Liver (tissue), 9 donors: ENCODE measurements around the gene TEX53. TPM values are rescaled to one million over a fixed set of nuclear protein-coding genes. Genes with fewer than 3 reads are reported as not detected.

Experiments
- DNase-seq: peaks from one replicate; pipeline ENCODE4 v3.0.0-alpha.2; 2017; ENCODE audit warnings: low spot score
- H3K27ac ChIP-seq, 2 donors: one replicate each; pipeline ENCODE4 v1.7.0; 2013; ENCODE audit warnings: inconsistent platforms in 2 of 2, low read length in 2 of 2, control low read depth in 1 of 2, low read depth in 1 of 2, mild to moderate bottlenecking in 1 of 2
- H3K27me3 ChIP-seq, 4 donors: one replicate each; pipeline versions ENCODE4 v1.6.1 to v1.7.0; 2013; ENCODE audit warnings: low read length in 3 of 4, inconsistent platforms in 1 of 4, mild to moderate bottlenecking in 1 of 4, moderate library complexity in 1 of 4; ENCODE audit not compliant: control insufficient read depth in 4 of 4, insufficient read depth in 4 of 4
- H3K36me3 ChIP-seq, 4 donors: one replicate each; pipeline versions ENCODE4 v1.6.1 to v1.7.0; 2013; ENCODE audit warnings: low read length in 3 of 4, mild to moderate bottlenecking in 3 of 4, low read depth in 1 of 4, moderate library complexity in 1 of 4; ENCODE audit not compliant: control insufficient read depth in 4 of 4, insufficient read depth in 3 of 4
- H3K4me1 ChIP-seq, 4 donors: one replicate each; pipeline versions ENCODE4 v1.6.1 to v1.7.0; 2013; ENCODE audit warnings: low read length in 3 of 4, mild to moderate bottlenecking in 3 of 4, moderate library complexity in 1 of 4; ENCODE audit not compliant: control insufficient read depth in 4 of 4, insufficient read depth in 4 of 4
- H3K4me3 ChIP-seq, 3 donors: one replicate each; pipeline versions ENCODE4 v1.6.1 to v1.7.0; 2013; ENCODE audit warnings: low read length in 3 of 3, control low read depth in 1 of 3, low read depth in 1 of 3, mild to moderate bottlenecking in 1 of 3
- H3K9ac ChIP-seq, 2 donors: one replicate each; pipeline ENCODE4 v1.7.0; 2013; ENCODE audit warnings: low read length in 2 of 2, mild to moderate bottlenecking in 2 of 2, moderate library complexity in 2 of 2, control low read depth in 1 of 2, low read depth in 1 of 2
- H3K9me3 ChIP-seq, 4 donors: one replicate each; pipeline versions ENCODE4 v1.6.1 to v1.7.0; 2013; ENCODE audit warnings: low read length in 3 of 4; ENCODE audit not compliant: control insufficient read depth in 4 of 4
- EGR1 ChIP-seq, 2 donors: IDR thresholded peaks; 2 replicates each; pipeline ENCODE4 v1.6.1; 2016 to 2018; ENCODE audit warnings: antibody characterized with exemption in 2 of 2, low read depth in 2 of 2
- FOXA1 ChIP-seq: IDR thresholded peaks from 2 replicates; pipeline ENCODE4 v1.6.1; 2016; ENCODE audit warnings: antibody characterized with exemption
- FOXA2 ChIP-seq: IDR thresholded peaks from 2 replicates; pipeline ENCODE4 v1.6.1; 2016; ENCODE audit warnings: antibody characterized with exemption
- GABPA ChIP-seq, 2 donors: IDR thresholded peaks in 1 of 2; conservative IDR thresholded peaks in 1 of 2; 2 replicates each; pipeline ENCODE4 v1.6.1; 2016; ENCODE audit warnings: antibody characterized with exemption in 2 of 2, mild to moderate bottlenecking in 1 of 2, moderate library complexity in 1 of 2
- HNF4A ChIP-seq, 2 donors: conservative IDR thresholded peaks; 2 replicates each; pipeline ENCODE4 v1.6.1; 2016; ENCODE audit warnings: antibody characterized with exemption in 2 of 2, mild to moderate bottlenecking in 2 of 2
- HNF4G ChIP-seq: IDR thresholded peaks from 2 replicates; pipeline ENCODE4 v1.6.1; 2016; ENCODE audit warnings: antibody characterized with exemption
- NR2F2 ChIP-seq: IDR thresholded peaks from 2 replicates; pipeline ENCODE4 v1.6.1; 2016; ENCODE audit warnings: antibody characterized with exemption
- RAD21 ChIP-seq, 2 donors: IDR thresholded peaks; 2 replicates each; pipeline ENCODE4 v1.6.1; 2016; ENCODE audit warnings: antibody characterized with exemption in 2 of 2, mild to moderate bottlenecking in 2 of 2
- SP1 ChIP-seq: IDR thresholded peaks from 2 replicates; pipeline ENCODE4 v1.6.1; 2018; ENCODE audit warnings: antibody characterized with exemption, mild to moderate bottlenecking
- TAF1 ChIP-seq: conservative IDR thresholded peaks from 2 replicates; pipeline ENCODE4 v1.6.1; 2016; ENCODE audit warnings: antibody characterized with exemption, mild to moderate bottlenecking
- YY1 ChIP-seq: IDR thresholded peaks from 2 replicates; pipeline ENCODE4 v1.6.1; 2016; ENCODE audit warnings: antibody characterized with exemption, mild to moderate bottlenecking
- WGBS: extraction: QIAGEN DNeasy Blood & Tissue Kit; methylation state at CpG from one replicate; pipeline ENCODE4 v1.1.7; 2013; 5-methylcytosine and 5-hydroxymethylcytosine counted together
- polyA plus RNA-seq, 2 donors: library from polyadenylated mRNA; stranded (reverse) in 1 of 2; unstranded in 1 of 2; fragments of 200-250 nt in 1 of 2; fragments of >200 nt in 1 of 2; fragmentation: Nextera tagmentation in 1 of 2; extraction: Ambion mirVana in 1 of 2; gene quantifications; one replicate each; pipeline versions ENCODE4 v1.2.1 to v1.2.3, GENCODE V29; 2013 to 2015
- total RNA-seq, 2 donors: library from RNA; depleted of rRNA; stranded (reverse); fragments of >200 nt; gene quantifications; one replicate each; pipeline ENCODE4 v1.2.3, GENCODE V29; 2014
- TF ChIP-seq, protein P1 (sequence below): IDR thresholded peaks from 2 replicates; pipeline ENCODE4 v1.6.1; 2016; ENCODE audit warnings: antibody characterized with exemption
- TF ChIP-seq, protein P2 (sequence below): fragments of 150-350 bp; IDR thresholded peaks from 2 replicates; pipeline ENCODE4 v1.5.1; 2017; ENCODE audit warnings: improper control_type of control experiment, low read depth, low read length; ENCODE audit not compliant: missing input control
- TF ChIP-seq, protein P3 (sequence below): IDR thresholded peaks from 2 replicates; pipeline ENCODE4 v1.6.1; 2016; ENCODE audit warnings: antibody characterized with exemption, mild to moderate bottlenecking
- TF ChIP-seq, protein P4 (sequence below): IDR thresholded peaks from 2 replicates; pipeline ENCODE4 v1.6.1; 2016; ENCODE audit warnings: antibody characterized with exemption
- TF ChIP-seq, protein P5 (sequence below): IDR thresholded peaks from 2 replicates; pipeline ENCODE4 v1.6.1; 2016; ENCODE audit warnings: antibody characterized with exemption
- donor health status: healthy.
- donor health status: healthy.
- donor health status: healthy.
- donor health status: healthy.
- donor health status: healthy.

The TEX53 gene
- total and polyA plus RNA-seq, 4 donors, result not detected

DNA sequence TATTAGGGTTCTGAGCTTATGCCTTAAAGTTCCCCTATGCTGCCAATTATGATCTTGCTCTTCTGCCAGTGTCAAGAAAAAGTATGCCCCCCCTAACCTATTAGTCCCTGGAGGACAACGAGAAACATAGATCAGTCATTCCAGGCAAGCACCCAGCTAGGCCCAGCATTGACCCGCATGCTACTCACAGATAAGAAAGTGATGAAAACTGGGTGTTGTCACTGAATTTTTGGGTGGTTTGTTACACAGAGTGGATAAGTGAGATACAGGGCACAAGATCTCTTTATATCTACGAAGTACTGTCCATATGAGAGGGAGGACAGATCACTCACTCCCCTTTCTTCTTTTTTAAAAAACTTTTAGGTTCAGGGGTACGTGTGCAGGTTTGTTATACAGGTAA lies 30.8 kb upstream of the TEX53 start:
- H3K9ac ChIP-seq, result no peak overlapping the region
- H3K4me3 ChIP-seq, result no peak overlapping the region
- TF ChIP-seq EGR1 (IDR thresholded peaks at IDR 0.05; ENCODE audit: low read depth in 2 of 2), result no peak
- TF ChIP-seq, protein P1, sequence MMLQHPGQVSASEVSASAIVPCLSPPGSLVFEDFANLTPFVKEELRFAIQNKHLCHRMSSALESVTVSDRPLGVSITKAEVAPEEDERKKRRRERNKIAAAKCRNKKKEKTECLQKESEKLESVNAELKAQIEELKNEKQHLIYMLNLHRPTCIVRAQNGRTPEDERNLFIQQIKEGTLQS, result no peak
- TF ChIP-seq FOXA1, result no peak
- TF ChIP-seq NR2F2, result no peak
- TF ChIP-seq, protein P2, sequence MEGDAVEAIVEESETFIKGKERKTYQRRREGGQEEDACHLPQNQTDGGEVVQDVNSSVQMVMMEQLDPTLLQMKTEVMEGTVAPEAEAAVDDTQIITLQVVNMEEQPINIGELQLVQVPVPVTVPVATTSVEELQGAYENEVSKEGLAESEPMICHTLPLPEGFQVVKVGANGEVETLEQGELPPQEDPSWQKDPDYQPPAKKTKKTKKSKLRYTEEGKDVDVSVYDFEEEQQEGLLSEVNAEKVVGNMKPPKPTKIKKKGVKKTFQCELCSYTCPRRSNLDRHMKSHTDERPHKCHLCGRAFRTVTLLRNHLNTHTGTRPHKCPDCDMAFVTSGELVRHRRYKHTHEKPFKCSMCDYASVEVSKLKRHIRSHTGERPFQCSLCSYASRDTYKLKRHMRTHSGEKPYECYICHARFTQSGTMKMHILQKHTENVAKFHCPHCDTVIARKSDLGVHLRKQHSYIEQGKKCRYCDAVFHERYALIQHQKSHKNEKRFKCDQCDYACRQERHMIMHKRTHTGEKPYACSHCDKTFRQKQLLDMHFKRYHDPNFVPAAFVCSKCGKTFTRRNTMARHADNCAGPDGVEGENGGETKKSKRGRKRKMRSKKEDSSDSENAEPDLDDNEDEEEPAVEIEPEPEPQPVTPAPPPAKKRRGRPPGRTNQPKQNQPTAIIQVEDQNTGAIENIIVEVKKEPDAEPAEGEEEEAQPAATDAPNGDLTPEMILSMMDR, result no peak
- TF ChIP-seq SP1, result no peak
- TF ChIP-seq HNF4A (conservative IDR thresholded peaks at IDR 0.05), result no peak
- TF ChIP-seq RAD21 (IDR thresholded peaks at IDR 0.05), result no peak
- DNase-seq, result no peak
- WGBS, result 96% methylated on average over 4 of the region's 4 CpGs
- H3K36me3 ChIP-seq, result no peaks in the 10 kb centered on the region
- no peak overlapping the region for H3K27ac ChIP-seq
- H3K27me3 ChIP-seq, result no peaks in the 10 kb centered on the region
- H3K9me3 ChIP-seq, result no peaks in the 10 kb centered on the region
- no peaks in the 10 kb centered on the region for H3K4me1 ChIP-seq

DNA sequence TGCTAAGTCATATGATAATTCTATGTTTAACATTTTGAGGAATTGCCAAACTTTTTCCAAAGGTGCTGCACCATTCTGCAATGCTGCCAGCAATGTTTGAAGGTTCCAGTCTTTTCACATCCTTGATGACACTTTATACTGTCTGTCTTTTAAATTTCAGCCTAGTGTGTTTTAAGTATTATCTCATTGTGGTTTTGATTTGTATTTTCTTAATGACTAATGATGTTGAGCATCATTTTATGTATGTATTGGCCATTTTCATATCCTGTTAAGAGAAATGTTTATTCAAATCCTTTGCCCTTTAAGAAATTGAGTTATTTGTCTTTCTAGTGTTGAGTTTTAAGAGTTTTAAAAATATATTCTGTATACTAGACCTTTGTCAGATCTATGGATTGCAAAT lies 29.4 kb upstream of the TEX53 start:
- Histone ChIP-seq H3K27me3 (no peaks in the 10 kb centered on the region), H3K4me1 (peaks cover 0 to under 1% (median under 1%) of the 10 kb centered on the region in 4 donors), H3K27ac (no peak overlapping the region), H3K4me3 (no peak overlapping the region), H3K9me3 (no peaks in the 10 kb centered on the region), H3K9ac (no peak overlapping the region), H3K36me3 (no peaks in the 10 kb centered on the region)
- TF ChIP-seq FOXA1, result no peak
- no peak for TF ChIP-seq YY1
- TF ChIP-seq, protein P3, sequence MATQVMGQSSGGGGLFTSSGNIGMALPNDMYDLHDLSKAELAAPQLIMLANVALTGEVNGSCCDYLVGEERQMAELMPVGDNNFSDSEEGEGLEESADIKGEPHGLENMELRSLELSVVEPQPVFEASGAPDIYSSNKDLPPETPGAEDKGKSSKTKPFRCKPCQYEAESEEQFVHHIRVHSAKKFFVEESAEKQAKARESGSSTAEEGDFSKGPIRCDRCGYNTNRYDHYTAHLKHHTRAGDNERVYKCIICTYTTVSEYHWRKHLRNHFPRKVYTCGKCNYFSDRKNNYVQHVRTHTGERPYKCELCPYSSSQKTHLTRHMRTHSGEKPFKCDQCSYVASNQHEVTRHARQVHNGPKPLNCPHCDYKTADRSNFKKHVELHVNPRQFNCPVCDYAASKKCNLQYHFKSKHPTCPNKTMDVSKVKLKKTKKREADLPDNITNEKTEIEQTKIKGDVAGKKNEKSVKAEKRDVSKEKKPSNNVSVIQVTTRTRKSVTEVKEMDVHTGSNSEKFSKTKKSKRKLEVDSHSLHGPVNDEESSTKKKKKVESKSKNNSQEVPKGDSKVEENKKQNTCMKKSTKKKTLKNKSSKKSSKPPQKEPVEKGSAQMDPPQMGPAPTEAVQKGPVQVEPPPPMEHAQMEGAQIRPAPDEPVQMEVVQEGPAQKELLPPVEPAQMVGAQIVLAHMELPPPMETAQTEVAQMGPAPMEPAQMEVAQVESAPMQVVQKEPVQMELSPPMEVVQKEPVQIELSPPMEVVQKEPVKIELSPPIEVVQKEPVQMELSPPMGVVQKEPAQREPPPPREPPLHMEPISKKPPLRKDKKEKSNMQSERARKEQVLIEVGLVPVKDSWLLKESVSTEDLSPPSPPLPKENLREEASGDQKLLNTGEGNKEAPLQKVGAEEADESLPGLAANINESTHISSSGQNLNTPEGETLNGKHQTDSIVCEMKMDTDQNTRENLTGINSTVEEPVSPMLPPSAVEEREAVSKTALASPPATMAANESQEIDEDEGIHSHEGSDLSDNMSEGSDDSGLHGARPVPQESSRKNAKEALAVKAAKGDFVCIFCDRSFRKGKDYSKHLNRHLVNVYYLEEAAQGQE, result no peak
- no peak for DNase-seq

DNA sequence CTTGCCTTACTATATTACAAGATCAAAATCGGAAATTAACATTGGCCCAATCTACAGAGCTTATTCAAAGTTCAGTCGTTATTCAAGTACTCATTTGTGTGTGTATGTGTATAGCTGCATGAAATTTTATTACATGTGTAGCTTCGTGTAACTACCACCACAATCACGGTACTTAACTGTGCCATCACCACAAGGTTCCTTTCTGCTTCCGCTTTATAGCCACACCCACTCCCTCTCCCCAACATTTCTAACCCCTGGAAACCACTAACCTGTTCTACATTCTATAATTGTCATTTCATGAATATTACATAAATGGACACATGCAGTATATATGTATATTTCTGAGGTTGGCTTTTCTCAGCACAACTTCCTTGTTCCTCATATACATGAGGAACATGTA lies 28.3 kb upstream of the TEX53 start:
- 88% methylated on average over 5 of the region's 5 CpGs for WGBS
- TF ChIP-seq TAF1 (no peak), GABPA (IDR thresholded peaks at IDR 0.05 in 1 of 2, conservative IDR thresholded peaks at IDR 0.05 in 1 of 2) (no peak), EGR1 (IDR thresholded peaks at IDR 0.05; ENCODE audit: low read depth in 2 of 2) (no peak), RAD21 (IDR thresholded peaks at IDR 0.05) (no peak), SP1 (no peak), FOXA2 (no peak), HNF4G (no peak), NR2F2 (no peak), FOXA1 (no peak), HNF4A (conservative IDR thresholded peaks at IDR 0.05) (no peak)
- TF ChIP-seq, protein P4, sequence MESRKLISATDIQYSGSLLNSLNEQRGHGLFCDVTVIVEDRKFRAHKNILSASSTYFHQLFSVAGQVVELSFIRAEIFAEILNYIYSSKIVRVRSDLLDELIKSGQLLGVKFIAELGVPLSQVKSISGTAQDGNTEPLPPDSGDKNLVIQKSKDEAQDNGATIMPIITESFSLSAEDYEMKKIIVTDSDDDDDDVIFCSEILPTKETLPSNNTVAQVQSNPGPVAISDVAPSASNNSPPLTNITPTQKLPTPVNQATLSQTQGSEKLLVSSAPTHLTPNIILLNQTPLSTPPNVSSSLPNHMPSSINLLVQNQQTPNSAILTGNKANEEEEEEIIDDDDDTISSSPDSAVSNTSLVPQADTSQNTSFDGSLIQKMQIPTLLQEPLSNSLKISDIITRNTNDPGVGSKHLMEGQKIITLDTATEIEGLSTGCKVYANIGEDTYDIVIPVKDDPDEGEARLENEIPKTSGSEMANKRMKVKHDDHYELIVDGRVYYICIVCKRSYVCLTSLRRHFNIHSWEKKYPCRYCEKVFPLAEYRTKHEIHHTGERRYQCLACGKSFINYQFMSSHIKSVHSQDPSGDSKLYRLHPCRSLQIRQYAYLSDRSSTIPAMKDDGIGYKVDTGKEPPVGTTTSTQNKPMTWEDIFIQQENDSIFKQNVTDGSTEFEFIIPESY, result no peak
- TF ChIP-seq, protein P5, sequence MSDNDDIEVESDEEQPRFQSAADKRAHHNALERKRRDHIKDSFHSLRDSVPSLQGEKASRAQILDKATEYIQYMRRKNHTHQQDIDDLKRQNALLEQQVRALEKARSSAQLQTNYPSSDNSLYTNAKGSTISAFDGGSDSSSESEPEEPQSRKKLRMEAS, result no peak
- TF ChIP-seq, protein P3, result no peak
- TF ChIP-seq, protein P1, result no peak

More for the DNA sequence above, 28.3 kb upstream of the TEX53 start:
- Histone ChIP-seq H3K36me3 (no peaks in the 10 kb centered on the region), H3K4me3 (no peak overlapping the region), H3K9ac (no peak overlapping the region), H3K9me3 (no peaks in the 10 kb centered on the region), H3K4me1 (peaks cover 0 to 7% (median 1%) of the 10 kb centered on the region in 4 donors), H3K27ac (no peak overlapping the region), H3K27me3 (no peaks in the 10 kb centered on the region)
- no peak for DNase-seq
